Vagina (tissue), 2 donors: ENCODE data around the gene SNX27. TPM values are rescaled to one million over a fixed set of nuclear protein-coding genes. Genes with fewer than 3 reads are reported as not detected.
A peak's percentile ranks its signal among the peaks of the same experiment; 100 is the strongest.

ENCODE experiments used
- DNase-seq, 2 donors: peaks; one replicate each; pipeline ENCODE4 v3.0.0-alpha.2; 2017; ENCODE audit errors: extremely low spot score in 2 of 2
- H3K27ac ChIP-seq: fragments of 200-600 bp; sonication (generic); one replicate; pipeline ENCODE4 v1.5.1; 2019
- H3K27me3 ChIP-seq: fragments of 200-600 bp; sonication (generic); one replicate; pipeline ENCODE4 v1.5.1; 2019
- H3K36me3 ChIP-seq, 2 donors: fragments of 200-600 bp; sonication (generic); one replicate each; pipeline ENCODE4 v1.5.1; 2017 to 2019
- H3K4me1 ChIP-seq: fragments of 200-600 bp; sonication (generic); one replicate; pipeline ENCODE4 v1.5.1; 2019
- H3K4me3 ChIP-seq, 2 donors: fragments of 200-600 bp; sonication (generic); 1 replicate in 1 of 2; 2 replicates in 1 of 2; pipeline ENCODE4 v1.5.1; 2016 to 2019
- H3K9me3 ChIP-seq: fragments of 200-600 bp; sonication (generic); one replicate; pipeline ENCODE4 v1.5.1; 2019
- CTCF ChIP-seq, 3 experiments: fragments of 450-650 bp in 2 of 3; fragments of 200-600 bp in 1 of 3; sonication (generic) in 1 of 3; IDR thresholded peaks; one replicate each; pipeline ENCODE4 v1.5.1; 2017 to 2019; ENCODE audit warnings: antibody characterized with exemption in 3 of 3, mild to moderate bottlenecking in 2 of 3, moderate library complexity in 2 of 3
- POLR2A ChIP-seq, 2 donors: fragments of 450-650 bp; IDR thresholded peaks; one replicate each; pipeline ENCODE4 v1.6.1; 2017; ENCODE audit warnings: antibody characterized with exemption in 2 of 2, mild to moderate bottlenecking in 2 of 2, moderate library complexity in 2 of 2
- POLR2AphosphoS5 ChIP-seq, 2 donors: sonication (generic); formaldehyde crosslinking; IDR thresholded peaks; one replicate each; pipeline ENCODE4 v1.9.0; 2017; ENCODE audit warnings: antibody characterized with exemption in 2 of 2, mild to moderate bottlenecking in 2 of 2, low read depth in 1 of 2; ENCODE audit not compliant: insufficient read depth in 1 of 2
- intact Hi-C: fragments of 100-400 bp; cut with DNase I; formaldehyde crosslinking; loops from one replicate; pipeline ENCODE4 v1.15.1; 2023
- total RNA-seq: library from RNA; depleted of rRNA; stranded (reverse); fragments of >200 nt; gene quantifications from one replicate; pipeline ENCODE4 v1.2.3, GENCODE V29; 2016

The SNX27 gene
- total RNA-seq: 50.6 TPM

- H3K4me3 ChIP-seq: peak within 1 kb of the TSS; percentile 83 to 97
- peak within 1 kb of the TSS; percentile 94 for H3K27ac ChIP-seq
- peaks cover 43% of the 10 kb centered on the region for H3K4me1 ChIP-seq
- TF ChIP-seq POLR2AphosphoS5 (IDR thresholded peaks at IDR 0.05; ENCODE audit: insufficient read depth in 1 of 2, low read depth in 1 of 2) (peak in 1 of 2 donors; percentile 73), POLR2A (IDR thresholded peaks at IDR 0.05) (peak in 1 of 2 donors; percentile 64), CTCF (IDR thresholded peaks at IDR 0.05) (no peak)
- intact Hi-C loops: no loop called here
- H3K36me3 ChIP-seq: no peaks in the 10 kb centered on the region
- DNase-seq: peak in 1 of 2 donors; percentile 97
- H3K27me3 ChIP-seq: no peaks in the 10 kb centered on the region
- H3K9me3 ChIP-seq: no peaks in the 10 kb centered on the region
Measured at GRCh38 chr1:151611832-151612500, at the start of gene SNX27. Gene SNX27, plus strand, starts transcription at chr1:151612050. Its CDS starts 152 bp downstream, at chr1:151612202.

GRCh38 chr1:151562661-151563060 is 49.2 kb upstream of the SNX27 start:
- no peak overlapping the region for H3K4me3 ChIP-seq
- H3K4me1 ChIP-seq: no peaks in the 10 kb centered on the region
- no peaks in the 10 kb centered on the region for H3K27me3 ChIP-seq
- DNase-seq: no peak
- H3K27ac ChIP-seq: no peak overlapping the region
- TF ChIP-seq POLR2A (IDR thresholded peaks at IDR 0.05) (no peak), POLR2AphosphoS5 (IDR thresholded peaks at IDR 0.05; ENCODE audit: insufficient read depth in 1 of 2, low read depth in 1 of 2) (no peak), CTCF (IDR thresholded peaks at IDR 0.05) (no peak)
- peaks cover 0 to 13% of the 10 kb centered on the region in 2 donors for H3K36me3 ChIP-seq
- intact Hi-C loops: no loop called here
- no peaks in the 10 kb centered on the region for H3K9me3 ChIP-seq

GRCh38 chr1:151563376-151563775 is 48.5 kb upstream of the SNX27 start:
- Histone ChIP-seq H3K4me3 (no peak overlapping the region), H3K36me3 (peaks cover 0 to 13% of the 10 kb centered on the region in 2 donors), H3K4me1 (no peaks in the 10 kb centered on the region), H3K27ac (no peak overlapping the region), H3K9me3 (no peaks in the 10 kb centered on the region), H3K27me3 (no peaks in the 10 kb centered on the region)
- TF ChIP-seq POLR2AphosphoS5 (IDR thresholded peaks at IDR 0.05; ENCODE audit: insufficient read depth in 1 of 2, low read depth in 1 of 2) (no peak), POLR2A (IDR thresholded peaks at IDR 0.05) (no peak), CTCF (IDR thresholded peaks at IDR 0.05) (no peak)
- DNase-seq: no peak
- intact Hi-C loops: no loop called here

DNA sequence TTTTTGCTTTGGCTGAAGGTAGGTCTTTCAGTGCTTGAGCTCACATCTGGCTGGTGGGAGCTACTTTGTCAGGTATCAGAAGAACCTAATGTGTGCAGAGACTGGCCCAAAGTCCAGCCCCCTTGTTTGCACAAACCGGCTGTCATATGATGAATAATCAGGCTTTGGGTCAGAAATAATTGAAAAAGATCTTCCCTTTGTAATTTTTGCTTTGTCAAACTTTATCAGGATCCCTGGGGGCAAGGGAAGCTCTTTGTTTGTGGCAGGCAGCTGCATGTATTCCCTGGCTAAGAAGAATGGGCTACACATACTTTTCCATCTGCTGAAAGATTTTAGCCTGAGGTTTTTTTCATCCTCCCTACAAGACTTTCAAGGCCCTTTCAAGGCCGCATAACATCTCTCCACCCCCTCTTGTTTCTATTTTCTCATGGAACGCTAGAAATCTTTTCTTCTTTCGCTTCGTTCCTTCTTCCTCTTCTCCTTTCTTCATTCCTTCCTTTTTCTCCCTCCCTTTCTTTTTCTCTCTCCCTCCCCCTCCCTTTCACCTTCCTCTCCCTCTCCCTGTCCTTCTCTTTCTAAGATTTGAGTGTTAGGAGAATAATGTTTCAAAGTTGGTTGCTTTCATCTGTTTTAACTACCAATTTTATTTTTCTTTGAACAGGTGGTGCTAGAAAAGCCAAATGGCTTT is 46.2 kb upstream of the SNX27 start:
- Histone ChIP-seq H3K9me3 (no peaks in the 10 kb centered on the region), H3K27me3 (no peaks in the 10 kb centered on the region), H3K4me3 (no peak overlapping the region), H3K36me3 (peaks cover 0 to 13% of the 10 kb centered on the region in 2 donors), H3K4me1 (peaks cover 7% of the 10 kb centered on the region), H3K27ac (no peak overlapping the region)
- TF ChIP-seq POLR2AphosphoS5 (IDR thresholded peaks at IDR 0.05; ENCODE audit: insufficient read depth in 1 of 2, low read depth in 1 of 2) (no peak), POLR2A (IDR thresholded peaks at IDR 0.05) (no peak), CTCF (IDR thresholded peaks at IDR 0.05) (no peak)
- intact Hi-C loops: no loop called here
- no peak for DNase-seq

DNA sequence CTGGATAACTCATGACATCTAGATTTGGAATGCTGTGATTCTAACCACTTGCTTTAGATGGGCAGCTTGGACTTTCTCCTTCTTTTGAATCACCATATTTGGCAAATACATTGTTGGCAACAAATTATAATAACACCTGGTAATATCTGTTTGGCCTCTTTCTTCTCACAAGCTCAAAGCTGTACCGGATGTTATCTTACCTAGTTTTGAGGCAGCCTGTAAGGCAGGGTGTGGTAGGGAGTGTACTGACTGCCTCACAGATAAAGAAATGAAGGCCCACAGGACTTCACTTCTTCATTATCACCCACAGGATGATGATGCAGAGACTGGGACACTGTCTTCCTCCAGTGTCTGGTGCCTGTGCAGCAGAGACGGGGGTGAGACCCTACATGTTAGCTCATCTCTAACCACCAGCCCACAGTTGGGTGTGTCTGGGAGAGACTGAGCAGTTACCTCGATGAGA is 43.2 kb upstream of the SNX27 start:
- no peaks in the 10 kb centered on the region for H3K9me3 ChIP-seq
- no peak overlapping the region for H3K27ac ChIP-seq
- peaks cover 7% of the 10 kb centered on the region for H3K4me1 ChIP-seq
- H3K27me3 ChIP-seq: no peaks in the 10 kb centered on the region
- no peak for TF ChIP-seq POLR2AphosphoS5 (IDR thresholded peaks at IDR 0.05; ENCODE audit: insufficient read depth in 1 of 2, low read depth in 1 of 2)
- TF ChIP-seq POLR2A (IDR thresholded peaks at IDR 0.05): no peak
- TF ChIP-seq CTCF (IDR thresholded peaks at IDR 0.05): no peak
- H3K36me3 ChIP-seq: peaks cover 0 to 13% of the 10 kb centered on the region in 2 donors
- DNase-seq: no peak
- H3K4me3 ChIP-seq: no peak overlapping the region
- intact Hi-C loops: no loop called here
